WTC11 (cell line): ENCODE measurements around the gene ANKRD29. TPM values are rescaled to one million over a fixed set of nuclear protein-coding genes. Genes with fewer than 3 reads are reported as not detected.

ENCODE experiments used
- ATAC-seq: fragments of 200-7000 bp; cut with Tn5 transposase; 2 replicates; pipeline ENCODE4 v1.10.0; 2021; ENCODE audit warnings: mild to moderate bottlenecking, moderate library complexity
- CTCF ChIA-PET: fragments of 300-600 bp; sonication (Branson Sonifier 250); formaldehyde crosslinking; loops from one replicate; lab custom pipeline; 2021; ENCODE audit warnings: antibody characterized with exemption; lab: Charles Lee
- POLR2A ChIA-PET: fragments of 350-600 bp; sonication (Branson Sonifier 250); formaldehyde crosslinking; loops from one replicate; lab custom pipeline; 2021; ENCODE audit warnings: antibody characterized with exemption; lab: Charles Lee
- DNase-seq: peaks from one replicate; pipeline ENCODE4 v3.0.0; 2021; ENCODE audit warnings: low spot score
- H3K27ac Mint-ChIP-seq: 2 replicates; pipeline ENCODE4 v1.8.0; 2021; ENCODE audit warnings: mixed read lengths
- H3K27me3 Mint-ChIP-seq: 2 replicates; pipeline ENCODE4 v1.8.0; 2021; ENCODE audit warnings: low read depth, mild to moderate bottlenecking, moderate library complexity, mixed read lengths
- H3K36me3 Mint-ChIP-seq: 2 replicates; pipeline ENCODE4 v1.8.0; 2021; ENCODE audit warnings: mixed read lengths
- H3K4me1 Mint-ChIP-seq: 2 replicates; pipeline ENCODE4 v1.8.0; 2022; ENCODE audit warnings: mixed read lengths
- H3K4me3 Mint-ChIP-seq: 2 replicates; pipeline ENCODE4 v1.8.0; 2021; ENCODE audit warnings: mild to moderate bottlenecking, moderate library complexity, mixed read lengths
- H3K9me3 Mint-ChIP-seq: 2 replicates; pipeline ENCODE4 v1.8.0; 2021; ENCODE audit warnings: mixed read lengths
- ATF1 ChIP-seq: sonication (generic); formaldehyde crosslinking; IDR thresholded peaks from 2 replicates; pipeline ENCODE4 v1.8.1; 2023; ENCODE audit warnings: mild to moderate bottlenecking, moderate library complexity, missing genetic modification reagents
- CBFB ChIP-seq: sonication (generic); formaldehyde crosslinking; IDR thresholded peaks from 2 replicates; pipeline ENCODE4 v1.8.1; 2022; ENCODE audit warnings: mild to moderate bottlenecking, low read depth, missing genetic modification reagents
- CREB1 ChIP-seq: sonication (generic); formaldehyde crosslinking; IDR thresholded peaks from 2 replicates; pipeline ENCODE4 v1.8.0; 2023; ENCODE audit warnings: mild to moderate bottlenecking, missing genetic modification reagents
- ELF4 ChIP-seq: sonication (generic); formaldehyde crosslinking; IDR thresholded peaks from 2 replicates; pipeline ENCODE4 v1.8.1; 2022; ENCODE audit warnings: low read depth, mild to moderate bottlenecking, moderate library complexity, missing genetic modification reagents
- ESRRA ChIP-seq: sonication (generic); formaldehyde crosslinking; IDR thresholded peaks from 2 replicates; pipeline ENCODE4 v1.8.1; 2022; ENCODE audit warnings: mild to moderate bottlenecking, missing genetic modification reagents, borderline replicate concordance
- ETV6 ChIP-seq: sonication (generic); formaldehyde crosslinking; IDR thresholded peaks from 2 replicates; pipeline ENCODE4 v1.8.1; 2022; ENCODE audit warnings: mild to moderate bottlenecking, missing genetic modification reagents
- FOXK1 ChIP-seq: sonication (generic); formaldehyde crosslinking; IDR thresholded peaks from 2 replicates; pipeline ENCODE4 v1.8.0; 2022; ENCODE audit warnings: mild to moderate bottlenecking, moderate library complexity, missing genetic modification reagents
- FOXP1 ChIP-seq: sonication (generic); formaldehyde crosslinking; IDR thresholded peaks from 2 replicates; pipeline ENCODE4 v1.8.0; 2022; ENCODE audit warnings: missing genetic modification reagents, mild to moderate bottlenecking, moderate library complexity, borderline replicate concordance
- NFATC4 ChIP-seq: fragments of 250-450 bp; sonication (Bioruptor Pico); IDR thresholded peaks from 2 replicates; pipeline ENCODE4 v1.9.0; 2021; ENCODE audit warnings: mild to moderate bottlenecking
- NR2C2 ChIP-seq: sonication (generic); formaldehyde crosslinking; IDR thresholded peaks from 2 replicates; pipeline ENCODE4 v1.8.0; 2022; ENCODE audit warnings: mild to moderate bottlenecking, missing genetic modification reagents
- TP53 ChIP-seq: sonication (generic); formaldehyde crosslinking; IDR thresholded peaks from 2 replicates; pipeline ENCODE4 v1.8.1; 2023; ENCODE audit warnings: mild to moderate bottlenecking, missing genetic modification reagents
- total RNA-seq: library from RNA; stranded (reverse); gene quantifications from 3 replicates; pipeline ENCODE4 v1.2.3, GENCODE V29; 2021
- TF ChIP-seq, protein P1 (sequence below): sonication (generic); formaldehyde crosslinking; IDR thresholded peaks from 2 replicates; pipeline ENCODE4 v1.8.1; 2022; ENCODE audit warnings: low read depth, missing genetic modification reagents, borderline replicate concordance
- TF ChIP-seq, protein P2 (sequence below): fragments of 250-450 bp; sonication (Bioruptor Pico); IDR thresholded peaks from 2 replicates; pipeline ENCODE4 v1.9.0; 2021; ENCODE audit warnings: mild to moderate bottlenecking
- TF ChIP-seq, protein P3 (sequence below): fragments of 250-450 bp; sonication (Bioruptor Pico); IDR thresholded peaks from 2 replicates; pipeline ENCODE4 v1.9.0; 2021; ENCODE audit warnings: mild to moderate bottlenecking, borderline replicate concordance
- TF ChIP-seq, protein P4 (sequence below): sonication (generic); formaldehyde crosslinking; IDR thresholded peaks from 2 replicates; pipeline ENCODE4 v1.8.1; 2022; ENCODE audit warnings: low read depth, mild to moderate bottlenecking, moderate library complexity, missing genetic modification reagents, borderline replicate concordance
- TF ChIP-seq, protein P5 (sequence below): fragments of 250-450 bp; sonication (Bioruptor Pico); IDR thresholded peaks from 2 replicates; pipeline ENCODE4 v1.9.0; 2021; ENCODE audit warnings: mild to moderate bottlenecking

ANKRD29 gene
- total RNA-seq, 1 experiment from 2014 or later = 4.9 TPM

DNA sequence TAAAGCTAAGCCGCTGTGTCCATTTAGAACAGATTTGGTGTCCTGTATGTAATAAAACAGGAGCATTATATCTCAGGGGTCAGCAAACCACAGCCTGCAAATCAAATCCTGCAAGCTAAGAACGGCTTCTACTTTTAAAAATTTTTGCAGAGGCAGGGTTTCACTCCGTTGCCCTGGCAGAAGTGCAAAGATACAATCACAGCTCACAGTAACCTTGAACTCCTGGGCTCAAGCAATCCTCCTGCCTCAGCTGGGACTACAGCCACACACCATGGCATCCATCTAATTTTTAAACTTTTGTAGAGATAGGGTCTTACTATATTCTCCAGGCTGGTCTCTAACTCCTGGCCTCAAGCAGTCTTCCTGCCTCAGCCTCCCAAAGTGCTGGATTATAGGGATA, 47.8 kb downstream of the ANKRD29 start:
- TF ChIP-seq, protein P1, sequence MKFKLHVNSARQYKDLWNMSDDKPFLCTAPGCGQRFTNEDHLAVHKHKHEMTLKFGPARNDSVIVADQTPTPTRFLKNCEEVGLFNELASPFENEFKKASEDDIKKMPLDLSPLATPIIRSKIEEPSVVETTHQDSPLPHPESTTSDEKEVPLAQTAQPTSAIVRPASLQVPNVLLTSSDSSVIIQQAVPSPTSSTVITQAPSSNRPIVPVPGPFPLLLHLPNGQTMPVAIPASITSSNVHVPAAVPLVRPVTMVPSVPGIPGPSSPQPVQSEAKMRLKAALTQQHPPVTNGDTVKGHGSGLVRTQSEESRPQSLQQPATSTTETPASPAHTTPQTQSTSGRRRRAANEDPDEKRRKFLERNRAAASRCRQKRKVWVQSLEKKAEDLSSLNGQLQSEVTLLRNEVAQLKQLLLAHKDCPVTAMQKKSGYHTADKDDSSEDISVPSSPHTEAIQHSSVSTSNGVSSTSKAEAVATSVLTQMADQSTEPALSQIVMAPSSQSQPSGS (CRISPR knock-in tag) = no peak
- TF ChIP-seq FOXP1 (CRISPR knock-in tag) (no peak), FOXK1 (CRISPR knock-in tag) (no peak), ETV6 (CRISPR knock-in tag) (no peak), NFATC4 (no peak), NR2C2 (CRISPR knock-in tag) (no peak), ESRRA (CRISPR knock-in tag) (no peak), TP53 (CRISPR knock-in tag) (no peak), CBFB (CRISPR knock-in tag) (no peak), ELF4 (CRISPR knock-in tag) (no peak), CREB1 (CRISPR knock-in tag) (no peak), ATF1 (CRISPR knock-in tag) (no peak)
- TF ChIP-seq, protein P2, sequence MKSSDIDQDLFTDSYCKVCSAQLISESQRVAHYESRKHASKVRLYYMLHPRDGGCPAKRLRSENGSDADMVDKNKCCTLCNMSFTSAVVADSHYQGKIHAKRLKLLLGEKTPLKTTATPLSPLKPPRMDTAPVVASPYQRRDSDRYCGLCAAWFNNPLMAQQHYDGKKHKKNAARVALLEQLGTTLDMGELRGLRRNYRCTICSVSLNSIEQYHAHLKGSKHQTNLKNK (CRISPR knock-in tag) = no peak
- TF ChIP-seq, protein P3, sequence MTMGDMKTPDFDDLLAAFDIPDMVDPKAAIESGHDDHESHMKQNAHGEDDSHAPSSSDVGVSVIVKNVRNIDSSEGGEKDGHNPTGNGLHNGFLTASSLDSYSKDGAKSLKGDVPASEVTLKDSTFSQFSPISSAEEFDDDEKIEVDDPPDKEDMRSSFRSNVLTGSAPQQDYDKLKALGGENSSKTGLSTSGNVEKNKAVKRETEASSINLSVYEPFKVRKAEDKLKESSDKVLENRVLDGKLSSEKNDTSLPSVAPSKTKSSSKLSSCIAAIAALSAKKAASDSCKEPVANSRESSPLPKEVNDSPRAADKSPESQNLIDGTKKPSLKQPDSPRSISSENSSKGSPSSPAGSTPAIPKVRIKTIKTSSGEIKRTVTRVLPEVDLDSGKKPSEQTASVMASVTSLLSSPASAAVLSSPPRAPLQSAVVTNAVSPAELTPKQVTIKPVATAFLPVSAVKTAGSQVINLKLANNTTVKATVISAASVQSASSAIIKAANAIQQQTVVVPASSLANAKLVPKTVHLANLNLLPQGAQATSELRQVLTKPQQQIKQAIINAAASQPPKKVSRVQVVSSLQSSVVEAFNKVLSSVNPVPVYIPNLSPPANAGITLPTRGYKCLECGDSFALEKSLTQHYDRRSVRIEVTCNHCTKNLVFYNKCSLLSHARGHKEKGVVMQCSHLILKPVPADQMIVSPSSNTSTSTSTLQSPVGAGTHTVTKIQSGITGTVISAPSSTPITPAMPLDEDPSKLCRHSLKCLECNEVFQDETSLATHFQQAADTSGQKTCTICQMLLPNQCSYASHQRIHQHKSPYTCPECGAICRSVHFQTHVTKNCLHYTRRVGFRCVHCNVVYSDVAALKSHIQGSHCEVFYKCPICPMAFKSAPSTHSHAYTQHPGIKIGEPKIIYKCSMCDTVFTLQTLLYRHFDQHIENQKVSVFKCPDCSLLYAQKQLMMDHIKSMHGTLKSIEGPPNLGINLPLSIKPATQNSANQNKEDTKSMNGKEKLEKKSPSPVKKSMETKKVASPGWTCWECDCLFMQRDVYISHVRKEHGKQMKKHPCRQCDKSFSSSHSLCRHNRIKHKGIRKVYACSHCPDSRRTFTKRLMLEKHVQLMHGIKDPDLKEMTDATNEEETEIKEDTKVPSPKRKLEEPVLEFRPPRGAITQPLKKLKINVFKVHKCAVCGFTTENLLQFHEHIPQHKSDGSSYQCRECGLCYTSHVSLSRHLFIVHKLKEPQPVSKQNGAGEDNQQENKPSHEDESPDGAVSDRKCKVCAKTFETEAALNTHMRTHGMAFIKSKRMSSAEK (CRISPR knock-in tag) = no peak
- TF ChIP-seq, protein P4, sequence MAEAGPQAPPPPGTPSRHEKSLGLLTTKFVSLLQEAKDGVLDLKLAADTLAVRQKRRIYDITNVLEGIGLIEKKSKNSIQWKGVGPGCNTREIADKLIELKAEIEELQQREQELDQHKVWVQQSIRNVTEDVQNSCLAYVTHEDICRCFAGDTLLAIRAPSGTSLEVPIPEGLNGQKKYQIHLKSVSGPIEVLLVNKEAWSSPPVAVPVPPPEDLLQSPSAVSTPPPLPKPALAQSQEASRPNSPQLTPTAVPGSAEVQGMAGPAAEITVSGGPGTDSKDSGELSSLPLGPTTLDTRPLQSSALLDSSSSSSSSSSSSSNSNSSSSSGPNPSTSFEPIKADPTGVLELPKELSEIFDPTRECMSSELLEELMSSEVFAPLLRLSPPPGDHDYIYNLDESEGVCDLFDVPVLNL (CRISPR knock-in tag) = no peak
- TF ChIP-seq, protein P5, sequence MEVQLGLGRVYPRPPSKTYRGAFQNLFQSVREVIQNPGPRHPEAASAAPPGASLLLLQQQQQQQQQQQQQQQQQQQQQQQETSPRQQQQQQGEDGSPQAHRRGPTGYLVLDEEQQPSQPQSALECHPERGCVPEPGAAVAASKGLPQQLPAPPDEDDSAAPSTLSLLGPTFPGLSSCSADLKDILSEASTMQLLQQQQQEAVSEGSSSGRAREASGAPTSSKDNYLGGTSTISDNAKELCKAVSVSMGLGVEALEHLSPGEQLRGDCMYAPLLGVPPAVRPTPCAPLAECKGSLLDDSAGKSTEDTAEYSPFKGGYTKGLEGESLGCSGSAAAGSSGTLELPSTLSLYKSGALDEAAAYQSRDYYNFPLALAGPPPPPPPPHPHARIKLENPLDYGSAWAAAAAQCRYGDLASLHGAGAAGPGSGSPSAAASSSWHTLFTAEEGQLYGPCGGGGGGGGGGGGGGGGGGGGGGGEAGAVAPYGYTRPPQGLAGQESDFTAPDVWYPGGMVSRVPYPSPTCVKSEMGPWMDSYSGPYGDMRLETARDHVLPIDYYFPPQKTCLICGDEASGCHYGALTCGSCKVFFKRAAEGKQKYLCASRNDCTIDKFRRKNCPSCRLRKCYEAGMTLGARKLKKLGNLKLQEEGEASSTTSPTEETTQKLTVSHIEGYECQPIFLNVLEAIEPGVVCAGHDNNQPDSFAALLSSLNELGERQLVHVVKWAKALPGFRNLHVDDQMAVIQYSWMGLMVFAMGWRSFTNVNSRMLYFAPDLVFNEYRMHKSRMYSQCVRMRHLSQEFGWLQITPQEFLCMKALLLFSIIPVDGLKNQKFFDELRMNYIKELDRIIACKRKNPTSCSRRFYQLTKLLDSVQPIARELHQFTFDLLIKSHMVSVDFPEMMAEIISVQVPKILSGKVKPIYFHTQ (CRISPR knock-in tag) = no peak
- TF ChIP-seq, all 79 proteins: peak for 0
- H3K36me3 Mint-ChIP-seq = no peaks in the 10 kb centered on the region
- H3K9me3 Mint-ChIP-seq = no peaks in the 10 kb centered on the region
- H3K27me3 Mint-ChIP-seq = peaks cover 17% of the 10 kb centered on the region
- DNase-seq = no peak
- no peak overlapping the region for H3K27ac Mint-ChIP-seq
- ChIA-PET CTCF (interaction anchor here (1.7 to 1.8 kb wide), 2 partner anchors 7 to 27 kb away, joined by 4 to 5 read pairs; no protein-coding TSS in a partner anchor), POLR2A (interaction anchor here (0.6 kb wide), 1 partner anchor 651 kb away, joined by 4 read pairs; no protein-coding TSS in a partner anchor)
- no peak for ATAC-seq
- H3K4me1 Mint-ChIP-seq = peaks cover 5% of the 10 kb centered on the region
- H3K4me3 Mint-ChIP-seq = no peak overlapping the region
